Smooth muscle cell (in vitro differentiated cells): ENCODE data around the gene DDB1. TPM values are rescaled to one million over a fixed set of nuclear protein-coding genes. Genes with fewer than 3 reads are reported as not detected.

Source experiments
- DNase-seq: peaks from one replicate; lab custom pipeline; 2025; ENCODE audit not compliant: unreplicated experiment; lab: John Stamatoyannopoulos, UW
- H2AFZ ChIP-seq: fragments of 200-600 bp; sonication (generic); 2 replicates; pipeline ENCODE4 v1.6.0; 2016; ENCODE audit warnings: antibody characterized with exemption, low read depth, mild to moderate bottlenecking
- H3F3A ChIP-seq: fragments of 200-600 bp; sonication (generic); 2 replicates; pipeline ENCODE4 v1.6.0; 2017; ENCODE audit warnings: antibody characterized with exemption, low read depth
- H3K27ac ChIP-seq: fragments of 200-600 bp; sonication (generic); 2 replicates; pipeline ENCODE4 v1.5.1; 2016; ENCODE audit warnings: low read depth, mild to moderate bottlenecking
- H3K27me3 ChIP-seq: fragments of 200-600 bp; sonication (generic); 2 replicates; pipeline ENCODE4 v1.6.1; 2016; ENCODE audit warnings: low read depth, mild to moderate bottlenecking
- H3K36me3 ChIP-seq: fragments of 200-600 bp; sonication (generic); 2 replicates; pipeline ENCODE4 v1.5.1; 2016; ENCODE audit warnings: low read depth
- H3K4me1 ChIP-seq: fragments of 200-600 bp; sonication (generic); 2 replicates; pipeline ENCODE4 v1.5.1; 2016; ENCODE audit warnings: low read depth
- H3K4me2 ChIP-seq: fragments of 200-600 bp; sonication (generic); 2 replicates; pipeline ENCODE4 v1.6.0; 2016; ENCODE audit warnings: mild to moderate bottlenecking
- H3K4me3 ChIP-seq: fragments of 200-600 bp; sonication (generic); 2 replicates; pipeline ENCODE4 v1.5.1; 2016; ENCODE audit warnings: mild to moderate bottlenecking
- H3K79me2 ChIP-seq: fragments of 200-600 bp; sonication (generic); 2 replicates; pipeline ENCODE4 v1.6.0; 2016; ENCODE audit warnings: low read depth, mild to moderate bottlenecking
- H3K9ac ChIP-seq: fragments of 200-600 bp; sonication (generic); 2 replicates; pipeline ENCODE4 v1.6.0; 2016; ENCODE audit warnings: low read depth
- H3K9me3 ChIP-seq: fragments of 200-600 bp; sonication (generic); replicated peaks from 2 replicates; pipeline ENCODE4 v1.5.1; 2016; ENCODE audit warnings: low read depth
- H4K20me1 ChIP-seq: fragments of 200-600 bp; sonication (generic); 2 replicates; pipeline ENCODE4 v1.6.0; 2016; ENCODE audit warnings: low read depth
- CTCF ChIP-seq: fragments of 200-600 bp; sonication (generic); IDR thresholded peaks from 2 replicates; pipeline ENCODE4 v1.5.1; 2017; ENCODE audit warnings: borderline replicate concordance, mild to moderate bottlenecking, antibody characterized with exemption; ENCODE audit not compliant: insufficient read depth, poor library complexity, severe bottlenecking
- WGBS: methylation state at CpG from one replicate; pipeline ENCODE4 v1.1.7; 2016; ENCODE audit warnings: low lambda C conversion rate; 5-methylcytosine and 5-hydroxymethylcytosine counted together
- polyA plus RNA-seq: library from polyadenylated mRNA; unstranded; fragments of >200 nt; fragmentation: Nextera tagmentation; extraction: Ambion mirVana; gene quantifications from 2 replicates; pipeline ENCODE4 v1.2.1, GENCODE V29; 2016
- total RNA-seq: library from RNA; depleted of rRNA; stranded (reverse); fragments of >200 nt; gene quantifications from 2 replicates; pipeline ENCODE4 v1.2.3, GENCODE V29; 2014

DDB1 gene
- total and polyA plus RNA-seq, 2 experiments from 2014 or later = 143 to 150 TPM

GRCh38 chr11:61345954-61346843 lies 13.3 kb upstream of the DDB1 start:
- Histone ChIP-seq H3K79me2 (no peaks in the 10 kb centered on the region), H3K9ac (no peak overlapping the region), H2AFZ (no peak overlapping the region), H3K36me3 (no peaks in the 10 kb centered on the region), H3K27me3 (no peaks in the 10 kb centered on the region), H3K9me3 (no peaks in the 10 kb centered on the region), H4K20me1 (no peaks in the 10 kb centered on the region), H3K27ac (no peak overlapping the region), H3K4me3 (no peak overlapping the region), H3F3A (no peaks in the 10 kb centered on the region), H3K4me1 (no peaks in the 10 kb centered on the region), H3K4me2 (no peak overlapping the region)
- WGBS = 89% methylated on average over 14 of the region's 14 CpGs
- TF ChIP-seq CTCF = no peak
- no peak for DNase-seq

GRCh38 chr11:61345170-61345610 lies 12.3 kb upstream of the DDB1 start:
- no peaks in the 10 kb centered on the region for H3F3A ChIP-seq
- H2AFZ ChIP-seq = no peak overlapping the region
- H3K27ac ChIP-seq = no peak overlapping the region
- H3K27me3 ChIP-seq = no peaks in the 10 kb centered on the region
- no peak for TF ChIP-seq CTCF
- no peaks in the 10 kb centered on the region for H3K4me1 ChIP-seq
- H3K9ac ChIP-seq = no peak overlapping the region
- H4K20me1 ChIP-seq = no peaks in the 10 kb centered on the region
- no peak for DNase-seq
- no peaks in the 10 kb centered on the region for H3K9me3 ChIP-seq
- H3K79me2 ChIP-seq = no peaks in the 10 kb centered on the region
- no peak overlapping the region for H3K4me2 ChIP-seq
- WGBS = 79% methylated on average over 4 of the region's 4 CpGs
- no peak overlapping the region for H3K4me3 ChIP-seq
- no peaks in the 10 kb centered on the region for H3K36me3 ChIP-seq

GRCh38 chr11:61343792-61344745 lies 11.2 kb upstream of the DDB1 start:
- 96% methylated on average over 29 of the region's 29 CpGs for WGBS

More at GRCh38 chr11:61343792-61344745, 11.2 kb upstream of the DDB1 start:
- no peak for DNase-seq
- H3K36me3 ChIP-seq = no peaks in the 10 kb centered on the region
- no peaks in the 10 kb centered on the region for H3K79me2 ChIP-seq
- no peak overlapping the region for H3K4me2 ChIP-seq
- H3K4me1 ChIP-seq = no peaks in the 10 kb centered on the region
- no peaks in the 10 kb centered on the region for H4K20me1 ChIP-seq
- no peaks in the 10 kb centered on the region for H3F3A ChIP-seq
- no peak overlapping the region for H3K9ac ChIP-seq
- no peak overlapping the region for H3K4me3 ChIP-seq
- no peaks in the 10 kb centered on the region for H3K27me3 ChIP-seq
- no peaks in the 10 kb centered on the region for H3K9me3 ChIP-seq
- TF ChIP-seq CTCF = no peak
- H3K27ac ChIP-seq = no peak overlapping the region
- H2AFZ ChIP-seq = no peak overlapping the region
